ENCODE measurements around the gene ANHX. TPM values are rescaled to one million over a fixed set of nuclear protein-coding genes. Genes with fewer than 3 reads are reported as not detected.

ANHX gene
- polyA plus RNA-seq, 1 donor: not detected

GRCh38 chr12:133233006-133233405 lies 2.7 kb downstream of the ANHX start:
- 90% methylated on average over 2 of the region's 6 CpGs for WGBS (ENCODE audit: insufficient coverage, low lambda C conversion rate)
- H3K9me3 ChIP-seq (ENCODE audit: control insufficient read depth, low read depth, low read length): peaks cover 52% of the 10 kb centered on the region
- H3K4me1 ChIP-seq (ENCODE audit: control insufficient read depth, insufficient read depth, low read length): no peaks in the 10 kb centered on the region
- no peak overlapping the region for H3K27ac ChIP-seq (ENCODE audit: low read length)
- H3K36me3 ChIP-seq (ENCODE audit: control insufficient read depth, insufficient read depth, low read length): no peaks in the 10 kb centered on the region
- H3K27me3 ChIP-seq (ENCODE audit: control insufficient read depth, insufficient read depth, low read length): no peaks in the 10 kb centered on the region
- H3K4me3 ChIP-seq (ENCODE audit: low read length): no peak overlapping the region
- no peak for DNase-seq

DNA sequence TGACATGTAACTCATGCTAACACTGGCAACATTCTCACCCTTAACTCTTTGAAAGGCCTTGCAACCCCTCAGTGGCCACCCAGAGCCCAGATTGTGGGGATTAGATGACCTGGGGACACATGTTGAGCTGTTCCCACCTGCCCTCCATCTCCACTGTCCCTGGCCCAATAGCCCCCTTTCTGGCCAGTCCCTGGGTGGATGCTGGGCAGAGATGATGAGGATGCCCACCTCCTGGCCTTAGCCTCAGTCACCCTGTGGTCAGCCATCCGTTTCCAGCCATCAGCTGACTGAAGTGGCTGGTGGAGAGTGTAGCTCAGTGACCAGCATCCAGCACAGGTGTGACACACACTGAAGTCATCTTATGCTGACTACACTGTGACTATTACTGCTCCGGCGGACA lies 4.7 kb downstream of the ANHX start:
- Histone ChIP-seq H3K27ac (ENCODE audit: low read length) (no peak overlapping the region), H3K27me3 (ENCODE audit: control insufficient read depth, insufficient read depth, low read length) (no peaks in the 10 kb centered on the region), H3K4me1 (ENCODE audit: control insufficient read depth, insufficient read depth, low read length) (no peaks in the 10 kb centered on the region), H3K9me3 (ENCODE audit: control insufficient read depth, low read depth, low read length) (peaks cover 56% of the 10 kb centered on the region), H3K4me3 (ENCODE audit: low read length) (no peak overlapping the region), H3K36me3 (ENCODE audit: control insufficient read depth, insufficient read depth, low read length) (no peaks in the 10 kb centered on the region)
- WGBS (ENCODE audit: insufficient coverage, low lambda C conversion rate): no CpG with 5 or more reads among the region's 3 CpGs
- DNase-seq: no peak

DNA sequence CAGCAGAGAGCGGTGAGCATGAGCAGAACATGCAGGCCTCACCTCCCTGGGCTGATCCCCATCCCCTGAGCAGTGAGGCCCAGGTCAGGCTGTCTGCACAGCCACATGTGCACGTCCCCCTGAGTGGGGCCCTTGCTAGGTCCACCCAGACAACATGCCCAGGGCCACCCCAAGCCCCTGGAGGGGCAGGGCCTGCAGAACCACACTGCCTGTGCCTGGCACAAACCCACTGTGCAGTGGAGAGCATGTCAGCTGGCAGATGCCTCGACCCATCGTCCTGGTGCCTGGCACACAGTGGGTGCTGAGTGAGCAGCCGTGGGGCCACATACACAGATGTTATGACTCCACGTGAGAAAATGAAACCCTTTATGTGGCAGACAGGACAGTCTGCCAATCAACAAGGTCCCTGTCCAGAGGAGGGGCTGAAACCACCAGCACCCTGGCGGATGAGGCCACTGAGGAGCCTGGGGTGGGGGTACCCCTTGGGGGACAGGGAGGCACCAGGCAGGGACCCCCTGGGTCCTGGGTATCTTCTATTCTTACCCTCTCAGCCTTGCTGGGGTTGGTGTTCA lies 8.3 kb downstream of the ANHX start:
- H3K4me1 ChIP-seq (ENCODE audit: control insufficient read depth, insufficient read depth, low read length): no peaks in the 10 kb centered on the region
- DNase-seq: no peak
- H3K36me3 ChIP-seq (ENCODE audit: control insufficient read depth, insufficient read depth, low read length): no peaks in the 10 kb centered on the region
- WGBS (ENCODE audit: insufficient coverage, low lambda C conversion rate): no CpG with 5 or more reads among the region's 7 CpGs
- H3K27ac ChIP-seq (ENCODE audit: low read length): no peak overlapping the region
- H3K4me3 ChIP-seq (ENCODE audit: low read length): no peak overlapping the region
- H3K9me3 ChIP-seq (ENCODE audit: control insufficient read depth, low read depth, low read length): peaks cover 39% of the 10 kb centered on the region
- H3K27me3 ChIP-seq (ENCODE audit: control insufficient read depth, insufficient read depth, low read length): no peaks in the 10 kb centered on the region

DNA sequence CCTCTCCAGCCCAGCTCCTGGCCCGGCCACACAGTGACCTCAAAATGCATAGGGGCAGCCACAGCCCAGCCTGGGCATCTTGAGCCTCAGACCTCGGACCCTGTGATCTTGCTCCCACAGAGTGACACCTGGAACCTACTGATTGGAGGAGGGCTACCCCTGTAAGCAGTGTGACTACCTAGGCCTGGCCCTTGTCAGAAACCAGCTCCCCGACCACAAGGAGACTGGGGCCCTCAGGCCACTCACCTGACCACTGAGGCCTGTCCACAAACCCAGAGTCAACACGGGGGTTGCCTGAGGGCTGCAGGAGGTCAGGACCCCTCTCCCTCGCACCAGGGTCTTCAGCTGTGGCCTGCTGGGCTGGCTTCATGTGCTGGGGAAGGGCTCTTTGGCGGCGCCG lies 9.0 kb downstream of the ANHX start:
- Histone ChIP-seq H3K27me3 (ENCODE audit: control insufficient read depth, insufficient read depth, low read length) (no peaks in the 10 kb centered on the region), H3K4me1 (ENCODE audit: control insufficient read depth, insufficient read depth, low read length) (no peaks in the 10 kb centered on the region), H3K27ac (ENCODE audit: low read length) (no peak overlapping the region), H3K4me3 (ENCODE audit: low read length) (no peak overlapping the region), H3K9me3 (ENCODE audit: control insufficient read depth, low read depth, low read length) (peaks cover 39% of the 10 kb centered on the region), H3K36me3 (ENCODE audit: control insufficient read depth, insufficient read depth, low read length) (no peaks in the 10 kb centered on the region)
- WGBS (ENCODE audit: insufficient coverage, low lambda C conversion rate): no CpG with 5 or more reads among the region's 8 CpGs
- no peak for DNase-seq

DNA sequence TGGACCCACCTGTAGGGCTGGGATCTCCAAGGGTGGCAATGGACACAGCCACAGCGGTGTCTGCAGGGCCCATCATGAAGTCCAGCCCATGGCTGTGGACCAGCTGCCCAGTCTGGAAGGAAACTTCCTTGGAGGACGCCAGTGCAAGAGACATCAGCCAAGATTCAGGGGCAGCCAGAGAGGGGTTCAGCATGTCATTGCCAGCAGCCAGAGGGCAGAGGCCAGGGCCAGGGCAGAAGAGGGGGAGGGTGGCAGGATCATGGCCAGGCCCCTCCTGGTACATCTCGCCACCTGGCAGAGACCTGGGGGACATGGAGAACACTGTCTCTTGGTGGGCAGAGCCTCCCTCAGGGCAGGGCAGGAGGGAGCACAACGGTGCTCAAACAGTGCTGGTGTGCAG lies 10.2 kb downstream of the ANHX start:
- Histone ChIP-seq H3K27ac (ENCODE audit: low read length) (no peak overlapping the region), H3K4me3 (ENCODE audit: low read length) (no peak overlapping the region), H3K36me3 (ENCODE audit: control insufficient read depth, insufficient read depth, low read length) (no peaks in the 10 kb centered on the region), H3K4me1 (ENCODE audit: control insufficient read depth, insufficient read depth, low read length) (no peaks in the 10 kb centered on the region), H3K9me3 (ENCODE audit: control insufficient read depth, low read depth, low read length) (peaks cover 39% of the 10 kb centered on the region), H3K27me3 (ENCODE audit: control insufficient read depth, insufficient read depth, low read length) (no peaks in the 10 kb centered on the region)
- WGBS (ENCODE audit: insufficient coverage, low lambda C conversion rate): no CpG with 5 or more reads among the region's 4 CpGs
- DNase-seq: peak in 1 of 2 donors; percentile 6

DNA sequence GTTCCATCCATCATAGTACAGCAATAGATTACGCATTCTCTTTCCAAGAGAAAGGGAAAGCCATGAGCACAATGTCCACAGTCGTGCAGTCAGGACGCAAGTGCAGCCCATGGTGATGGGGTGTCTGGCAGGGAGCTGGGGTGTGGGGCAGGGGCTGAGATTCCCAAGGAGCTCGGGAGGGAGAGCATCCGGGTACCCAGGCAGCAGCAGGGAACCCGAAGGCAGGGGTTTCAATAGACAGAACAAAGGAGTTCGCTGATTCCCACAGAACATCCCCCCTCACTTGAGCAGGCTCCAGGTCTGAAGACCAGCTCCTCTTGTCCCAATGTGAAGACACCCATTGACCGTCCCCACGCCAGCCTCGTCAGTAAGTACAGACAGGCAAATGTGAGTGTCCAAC lies 13.5 kb downstream of the ANHX start:
- Histone ChIP-seq H3K4me3 (ENCODE audit: low read length) (no peak overlapping the region), H3K4me1 (ENCODE audit: control insufficient read depth, insufficient read depth, low read length) (no peaks in the 10 kb centered on the region), H3K9me3 (ENCODE audit: control insufficient read depth, low read depth, low read length) (peaks cover 41% of the 10 kb centered on the region), H3K27ac (ENCODE audit: low read length) (no peak overlapping the region), H3K36me3 (ENCODE audit: control insufficient read depth, insufficient read depth, low read length) (no peaks in the 10 kb centered on the region), H3K27me3 (ENCODE audit: control insufficient read depth, insufficient read depth, low read length) (no peaks in the 10 kb centered on the region)
- DNase-seq: no peak
- WGBS (ENCODE audit: insufficient coverage, low lambda C conversion rate): no CpG with 5 or more reads among the region's 10 CpGs

- H3K4me3 ChIP-seq (ENCODE audit: low read length): no peak overlapping the region
- H3K27ac ChIP-seq (ENCODE audit: low read length): no peak overlapping the region
- H3K4me1 ChIP-seq (ENCODE audit: control insufficient read depth, insufficient read depth, low read length): no peaks in the 10 kb centered on the region
- H3K9me3 ChIP-seq (ENCODE audit: control insufficient read depth, low read depth, low read length): peaks cover 41% of the 10 kb centered on the region
- WGBS (ENCODE audit: insufficient coverage, low lambda C conversion rate): no CpG with 5 or more reads among the region's 16 CpGs
- no peak for DNase-seq
- no peaks in the 10 kb centered on the region for H3K36me3 ChIP-seq (ENCODE audit: control insufficient read depth, insufficient read depth, low read length)
- no peaks in the 10 kb centered on the region for H3K27me3 ChIP-seq (ENCODE audit: control insufficient read depth, insufficient read depth, low read length)
Measured at GRCh38 chr12:133221241-133221640, 14.4 kb downstream of the ANHX start.

DNA sequence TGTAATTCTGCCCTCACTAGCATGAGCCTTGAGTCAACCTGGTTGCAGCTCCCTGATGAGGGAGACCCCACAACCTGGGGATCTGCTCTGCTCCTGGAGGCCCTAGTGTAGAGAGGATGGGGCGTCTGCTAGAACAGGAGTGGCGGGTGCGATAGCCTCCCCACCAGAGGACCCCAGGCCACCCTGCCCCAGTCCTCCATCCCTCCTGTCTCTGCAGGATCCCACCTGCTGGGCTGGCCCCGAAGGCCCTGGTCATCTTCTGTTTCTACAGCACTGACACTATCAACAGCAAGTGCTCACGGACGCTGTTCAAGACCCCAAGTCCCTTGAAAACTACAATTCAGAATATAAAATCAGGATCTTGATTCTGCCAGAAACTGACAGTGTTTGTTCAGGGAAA lies 15.2 kb downstream of the ANHX start:
- Histone ChIP-seq H3K4me1 (ENCODE audit: control insufficient read depth, insufficient read depth, low read length) (no peaks in the 10 kb centered on the region), H3K27me3 (ENCODE audit: control insufficient read depth, insufficient read depth, low read length) (no peaks in the 10 kb centered on the region), H3K9me3 (ENCODE audit: control insufficient read depth, low read depth, low read length) (peaks cover 37% of the 10 kb centered on the region), H3K27ac (ENCODE audit: low read length) (no peak overlapping the region), H3K36me3 (ENCODE audit: control insufficient read depth, insufficient read depth, low read length) (no peaks in the 10 kb centered on the region), H3K4me3 (ENCODE audit: low read length) (no peak overlapping the region)
- no CpG with 5 or more reads among the region's 6 CpGs for WGBS (ENCODE audit: insufficient coverage, low lambda C conversion rate)
- no peak for DNase-seq

DNA sequence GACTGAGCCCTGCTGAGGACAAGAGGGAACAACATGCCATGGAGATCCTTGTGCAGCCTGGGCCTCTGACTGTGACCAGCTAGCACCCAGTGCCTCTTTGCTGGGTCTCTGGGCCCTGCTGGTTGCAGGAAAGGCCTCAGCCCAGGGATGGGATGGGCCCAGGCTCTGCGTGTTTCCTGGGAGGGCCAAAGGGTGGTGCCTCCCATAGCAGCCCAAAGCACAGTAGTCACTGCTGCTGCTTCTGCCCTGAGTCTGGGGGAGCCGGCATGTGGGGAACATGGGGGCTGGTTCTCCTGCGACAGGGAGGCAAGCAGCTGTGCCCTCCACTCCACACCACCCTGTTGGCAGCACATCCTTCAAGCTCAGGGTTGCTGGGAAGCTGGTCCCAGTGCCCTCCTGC lies 18.5 kb downstream of the ANHX start:
- H3K4me1 ChIP-seq (ENCODE audit: control insufficient read depth, insufficient read depth, low read length): no peaks in the 10 kb centered on the region
- H3K27ac ChIP-seq (ENCODE audit: low read length): no peak overlapping the region
- DNase-seq: no peak
- no peak overlapping the region for H3K4me3 ChIP-seq (ENCODE audit: low read length)
- peaks cover 43% of the 10 kb centered on the region for H3K9me3 ChIP-seq (ENCODE audit: control insufficient read depth, low read depth, low read length)
- WGBS (ENCODE audit: insufficient coverage, low lambda C conversion rate): no CpG with 5 or more reads among the region's 3 CpGs
- H3K36me3 ChIP-seq (ENCODE audit: control insufficient read depth, insufficient read depth, low read length): no peaks in the 10 kb centered on the region
- no peaks in the 10 kb centered on the region for H3K27me3 ChIP-seq (ENCODE audit: control insufficient read depth, insufficient read depth, low read length)

GRCh38 chr12:133215724-133216123 lies 20.0 kb downstream of the ANHX start:
- Histone ChIP-seq H3K4me1 (ENCODE audit: control insufficient read depth, insufficient read depth, low read length) (no peaks in the 10 kb centered on the region), H3K4me3 (ENCODE audit: low read length) (no peak overlapping the region), H3K27ac (ENCODE audit: low read length) (no peak overlapping the region), H3K27me3 (ENCODE audit: control insufficient read depth, insufficient read depth, low read length) (no peaks in the 10 kb centered on the region), H3K36me3 (ENCODE audit: control insufficient read depth, insufficient read depth, low read length) (no peaks in the 10 kb centered on the region), H3K9me3 (ENCODE audit: control insufficient read depth, low read depth, low read length) (peaks cover 42% of the 10 kb centered on the region)
- DNase-seq: no peak
- WGBS (ENCODE audit: insufficient coverage, low lambda C conversion rate): no CpG with 5 or more reads among the region's 3 CpGs

- Histone ChIP-seq H3K9me3 (ENCODE audit: control insufficient read depth, low read depth, low read length) (peaks cover 48% of the 10 kb centered on the region), H3K27me3 (ENCODE audit: control insufficient read depth, insufficient read depth, low read length) (no peaks in the 10 kb centered on the region), H3K4me3 (ENCODE audit: low read length) (no peak overlapping the region), H3K36me3 (ENCODE audit: control insufficient read depth, insufficient read depth, low read length) (peaks cover 13% of the 10 kb centered on the region), H3K4me1 (ENCODE audit: control insufficient read depth, insufficient read depth, low read length) (no peaks in the 10 kb centered on the region), H3K27ac (ENCODE audit: low read length) (no peak overlapping the region)
- WGBS (ENCODE audit: insufficient coverage, low lambda C conversion rate): 100% methylated on average over 1 of the region's 2 CpGs
- DNase-seq: no peak
Measured at GRCh38 chr12:133206390-133206789, 29.3 kb downstream of the ANHX start.

Measured in large intestine (tissue), 3 donors.